Measurements from ENCODE around the gene JAG2. TPM values are rescaled to one million over a fixed set of nuclear protein-coding genes. Genes with fewer than 3 reads are reported as not detected.

JAG2 gene
- total RNA-seq, 1 experiment from 2014 or later: 85.9 TPM

DNA sequence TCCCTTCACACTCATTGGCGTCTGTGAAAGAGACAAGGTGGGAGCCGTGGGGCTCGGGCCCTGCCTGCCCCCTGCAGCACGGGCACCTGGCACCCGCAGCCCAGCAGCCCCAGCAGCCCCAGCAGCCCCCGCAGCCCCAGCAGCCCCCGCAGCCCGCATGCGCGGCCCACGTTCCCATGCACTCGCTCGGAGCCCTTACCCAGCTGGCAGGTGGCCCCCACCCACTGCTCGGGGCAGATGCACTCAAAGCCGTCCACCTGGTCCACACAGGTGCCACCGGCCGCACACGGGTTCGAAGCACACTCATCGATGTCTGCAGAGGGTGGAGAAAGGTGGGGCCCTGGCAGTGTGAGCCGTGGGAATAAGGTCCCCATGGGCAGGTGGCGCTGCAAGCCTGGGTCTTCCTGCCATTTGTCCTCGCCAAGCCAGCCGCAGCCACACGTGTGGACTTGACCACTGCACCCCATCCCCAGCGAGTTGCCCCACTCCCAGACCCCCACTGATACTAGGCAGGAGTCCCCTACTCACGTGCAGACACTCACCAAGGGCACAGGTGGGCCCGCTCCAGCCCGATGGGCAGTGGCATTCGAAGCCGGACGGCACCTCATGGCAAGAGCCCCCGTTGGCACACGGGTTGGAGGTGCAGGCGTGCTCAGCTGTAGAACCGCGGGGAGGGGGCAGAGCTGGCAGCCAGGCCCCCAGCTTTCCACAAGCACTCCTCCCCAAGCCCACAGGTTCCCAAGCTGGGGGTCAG is 17.3 kb downstream of the JAG2 start (continued):
- TF ChIP-seq ZNF274 (IDR thresholded peaks at IDR 0.05; ENCODE audit: low read depth, low read length) (no peak), EZH2phosphoT487 (IDR thresholded peaks at IDR 0.05; ENCODE audit: borderline replicate concordance) (no peak), CEBPB (IDR thresholded peaks at IDR 0.05; ENCODE audit: low read depth) (no peak), EGR1 (IDR thresholded peaks at IDR 0.05; ENCODE audit: low read depth) (no peak)

DNA sequence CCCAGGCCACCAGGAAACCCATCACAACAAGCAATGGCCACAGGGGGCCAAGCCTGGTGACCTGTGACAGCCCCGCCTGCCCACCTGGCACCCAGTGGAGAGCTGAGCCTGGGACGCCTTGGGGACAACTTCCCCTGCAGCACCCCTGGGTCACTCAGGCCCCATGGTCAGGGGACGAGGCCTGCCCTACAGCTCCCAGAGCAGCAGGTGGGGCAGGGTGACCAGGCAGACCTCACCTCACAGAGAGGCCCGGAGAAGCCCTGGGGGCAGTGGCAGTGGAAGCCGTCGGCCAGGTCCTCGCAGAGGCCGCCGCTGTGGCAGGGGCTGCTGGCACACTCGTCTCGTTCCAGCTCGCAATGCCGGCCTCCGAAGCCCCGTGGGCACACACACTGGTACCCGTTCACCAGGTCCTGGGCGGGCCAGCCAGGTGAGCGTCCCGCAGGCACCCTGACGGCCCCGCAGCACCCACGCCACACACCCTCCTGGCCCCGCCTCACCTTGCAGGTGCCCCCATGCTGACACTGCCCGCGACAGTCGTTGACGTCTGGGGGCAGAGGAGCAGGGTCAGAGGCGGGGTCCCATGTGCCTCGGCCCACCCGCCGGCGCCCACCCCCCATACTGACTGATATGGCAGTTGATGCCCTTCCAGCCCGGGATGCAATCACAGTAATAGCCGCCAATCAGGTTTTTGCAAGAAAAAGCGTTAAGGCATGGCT is 18.1 kb downstream of the JAG2 start:
- ChIA-PET CTCF (no interaction called here), POLR2A (no interaction called here), RAD21 (ENCODE audit: low non-redundant PET in 1 of 2, low total read pairs in 2 of 2, uncharacterized antibody in 2 of 2, unreplicated experiment in 2 of 2) (no interaction called here)
- Histone ChIP-seq H2AFZ (ENCODE audit: low read depth, low read length, poor library complexity, severe bottlenecking) (no peak overlapping the region), H3K27ac (ENCODE audit: low read depth, low read length) (no peak overlapping the region), H3K9me2 (ENCODE audit: insufficient read depth) (no peaks in the 10 kb centered on the region), H3K4me1 (ENCODE audit: control insufficient read depth in 1 of 2, insufficient read depth in 2 of 2, low read length in 2 of 2) (no peaks in the 10 kb centered on the region), H3K9me3 (ENCODE audit: control insufficient read depth in 1 of 2, insufficient read depth in 1 of 2, low read depth in 1 of 2, low read length in 2 of 2) (no peaks in the 10 kb centered on the region), H3K79me2 (ENCODE audit: insufficient read depth, low read length) (no peaks in the 10 kb centered on the region), H3K9ac (ENCODE audit: low read length) (no peak overlapping the region), H3K4me2 (ENCODE audit: low read length) (no peak overlapping the region), H3K27me3 (ENCODE audit: insufficient read depth, low read length) (no peaks in the 10 kb centered on the region), H3K36me3 (ENCODE audit: control insufficient read depth in 1 of 2, insufficient read depth in 2 of 2, low read length in 2 of 2) (peaks cover 7 to 8% of the 10 kb centered on the region in 2 experiments; a peak in 2 of 4 replicates), H3K4me3 (replicated peaks in 1 of 2; ENCODE audit: low read depth in 1 of 2, low read length in 2 of 2) (no peak overlapping the region), H4K20me1 (ENCODE audit: insufficient read depth) (no peaks in the 10 kb centered on the region)
- intact Hi-C loops (cut with micrococcal nuclease): no loop called here
- no peak for ATAC-seq
- TF ChIP-seq, protein P1, sequence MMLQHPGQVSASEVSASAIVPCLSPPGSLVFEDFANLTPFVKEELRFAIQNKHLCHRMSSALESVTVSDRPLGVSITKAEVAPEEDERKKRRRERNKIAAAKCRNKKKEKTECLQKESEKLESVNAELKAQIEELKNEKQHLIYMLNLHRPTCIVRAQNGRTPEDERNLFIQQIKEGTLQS (IDR thresholded peaks at IDR 0.05): no peak
- TF ChIP-seq ZFX (IDR thresholded peaks at IDR 0.05): no peak
- TF ChIP-seq, protein P2, sequence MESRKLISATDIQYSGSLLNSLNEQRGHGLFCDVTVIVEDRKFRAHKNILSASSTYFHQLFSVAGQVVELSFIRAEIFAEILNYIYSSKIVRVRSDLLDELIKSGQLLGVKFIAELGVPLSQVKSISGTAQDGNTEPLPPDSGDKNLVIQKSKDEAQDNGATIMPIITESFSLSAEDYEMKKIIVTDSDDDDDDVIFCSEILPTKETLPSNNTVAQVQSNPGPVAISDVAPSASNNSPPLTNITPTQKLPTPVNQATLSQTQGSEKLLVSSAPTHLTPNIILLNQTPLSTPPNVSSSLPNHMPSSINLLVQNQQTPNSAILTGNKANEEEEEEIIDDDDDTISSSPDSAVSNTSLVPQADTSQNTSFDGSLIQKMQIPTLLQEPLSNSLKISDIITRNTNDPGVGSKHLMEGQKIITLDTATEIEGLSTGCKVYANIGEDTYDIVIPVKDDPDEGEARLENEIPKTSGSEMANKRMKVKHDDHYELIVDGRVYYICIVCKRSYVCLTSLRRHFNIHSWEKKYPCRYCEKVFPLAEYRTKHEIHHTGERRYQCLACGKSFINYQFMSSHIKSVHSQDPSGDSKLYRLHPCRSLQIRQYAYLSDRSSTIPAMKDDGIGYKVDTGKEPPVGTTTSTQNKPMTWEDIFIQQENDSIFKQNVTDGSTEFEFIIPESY (IDR thresholded peaks at IDR 0.05; ENCODE audit: extremely low read depth, insufficient replicate concordance, low read length): no peak
- TF ChIP-seq YY1 (IDR thresholded peaks at IDR 0.05; ENCODE audit: extremely low read depth, insufficient replicate concordance, low read depth, low read length): no peak
- no TSS peak for BruUV-seq (replicated peaks)
- no peak for DNase-seq (ENCODE audit: low read depth, low spot score)
